ENCODE results near the gene SPOCK2. TPM values are rescaled to one million over a fixed set of nuclear protein-coding genes. Genes with fewer than 3 reads are reported as not detected.
A peak's percentile ranks its signal among the peaks of the same experiment; 100 is the strongest.

Gene SPOCK2
- total and polyA plus RNA-seq, 2 of the 13 experiments (the other 11 are each of a cell fraction or from before 2014, with no cell fraction given), result 8.6 to 30.6 TPM

GRCh38 chr10:72038458-72039001 is 49.8 kb downstream of the SPOCK2 start (continued):
- TF ChIP-seq TFE3 (CRISPR knock-in tag; IDR thresholded peaks at IDR 0.05) (peak; percentile 99), NR2F1 (CRISPR knock-in tag; IDR thresholded peaks at IDR 0.05) (peak; percentile 89 to 95), MXI1 (IDR thresholded peaks at IDR 0.05; ENCODE audit: borderline replicate concordance, low read depth, low read length) (no peak), CEBPZ (IDR thresholded peaks at IDR 0.05; ENCODE audit: low read length) (no peak), TFDP1 (CRISPR knock-in tag; IDR thresholded peaks at IDR 0.05; ENCODE audit: borderline replicate concordance) (no peak), CHD2 (IDR thresholded peaks at IDR 0.05; ENCODE audit: low read depth, low read length) (no peak), TCF7 (IDR thresholded peaks at IDR 0.05; ENCODE audit: low read depth) (peak; percentile 75), POGZ (CRISPR knock-in tag; IDR thresholded peaks at IDR 0.05) (no peak), SOX13 (IDR thresholded peaks at IDR 0.05) (peak; percentile 98), SOX13 (CRISPR knock-in tag; conservative IDR thresholded peaks at IDR 0.05 in 1 of 2, IDR thresholded peaks at IDR 0.05 in 1 of 2) (peak in 1 of 2 experiments; percentile 99; a peak in 2 of 4 replicates), ZNF383 (CRISPR knock-in tag; IDR thresholded peaks at IDR 0.05; ENCODE audit: borderline replicate concordance) (no peak), ZC3H13 (CRISPR knock-in tag; IDR thresholded peaks at IDR 0.05) (no peak), SIX1 (CRISPR knock-in tag; IDR thresholded peaks at IDR 0.05; ENCODE audit: borderline replicate concordance) (peak; percentile 36; the same call in 1 of the 2 replicates), ATF5 (CRISPR knock-in tag; IDR thresholded peaks at IDR 0.05; ENCODE audit: low read depth) (no peak), HMGA1 (CRISPR knock-in tag; conservative IDR thresholded peaks at IDR 0.05) (no peak), ZNF441 (CRISPR knock-in tag; IDR thresholded peaks at IDR 0.05; ENCODE audit: borderline replicate concordance) (no peak), ZIK1 (CRISPR knock-in tag; IDR thresholded peaks at IDR 0.05; ENCODE audit: borderline replicate concordance, low read depth) (no peak), ZNF704 (CRISPR knock-in tag; IDR thresholded peaks at IDR 0.05; ENCODE audit: borderline replicate concordance) (no peak), DR1 (CRISPR knock-in tag; IDR thresholded peaks at IDR 0.05) (no peak), SP1 (IDR thresholded peaks at IDR 0.05) (no peak), SP1 (CRISPR knock-in tag; IDR thresholded peaks at IDR 0.05) (no peak), SNRNP70 (IDR thresholded peaks at IDR 0.05; ENCODE audit: low read depth, low read length) (no peak)

Data from HepG2 (cell line).